Choroid plexus epithelial cell (primary cell): ENCODE data around the gene CFAP299.
A peak's percentile ranks its signal among the peaks of the same experiment; 100 is the strongest.

Source experiments
- DNase-seq: peaks from one replicate; pipeline ENCODE4 v3.0.0-alpha.2; 2010; ENCODE audit warnings: low read depth
- H3K4me3 ChIP-seq: 2 replicates; pipeline ENCODE4 v1.5.1; 2011; ENCODE audit warnings: low read depth, mild to moderate bottlenecking, control low read depth, low read length, moderate library complexity
- TF ChIP-seq, protein P1 (sequence below): conservative IDR thresholded peaks from 2 replicates; pipeline ENCODE4 v1.5.1; 2011; ENCODE audit warnings: low read depth, mild to moderate bottlenecking, control low read depth, inconsistent platforms, low read length, moderate library complexity

The CFAP299 gene

DNA sequence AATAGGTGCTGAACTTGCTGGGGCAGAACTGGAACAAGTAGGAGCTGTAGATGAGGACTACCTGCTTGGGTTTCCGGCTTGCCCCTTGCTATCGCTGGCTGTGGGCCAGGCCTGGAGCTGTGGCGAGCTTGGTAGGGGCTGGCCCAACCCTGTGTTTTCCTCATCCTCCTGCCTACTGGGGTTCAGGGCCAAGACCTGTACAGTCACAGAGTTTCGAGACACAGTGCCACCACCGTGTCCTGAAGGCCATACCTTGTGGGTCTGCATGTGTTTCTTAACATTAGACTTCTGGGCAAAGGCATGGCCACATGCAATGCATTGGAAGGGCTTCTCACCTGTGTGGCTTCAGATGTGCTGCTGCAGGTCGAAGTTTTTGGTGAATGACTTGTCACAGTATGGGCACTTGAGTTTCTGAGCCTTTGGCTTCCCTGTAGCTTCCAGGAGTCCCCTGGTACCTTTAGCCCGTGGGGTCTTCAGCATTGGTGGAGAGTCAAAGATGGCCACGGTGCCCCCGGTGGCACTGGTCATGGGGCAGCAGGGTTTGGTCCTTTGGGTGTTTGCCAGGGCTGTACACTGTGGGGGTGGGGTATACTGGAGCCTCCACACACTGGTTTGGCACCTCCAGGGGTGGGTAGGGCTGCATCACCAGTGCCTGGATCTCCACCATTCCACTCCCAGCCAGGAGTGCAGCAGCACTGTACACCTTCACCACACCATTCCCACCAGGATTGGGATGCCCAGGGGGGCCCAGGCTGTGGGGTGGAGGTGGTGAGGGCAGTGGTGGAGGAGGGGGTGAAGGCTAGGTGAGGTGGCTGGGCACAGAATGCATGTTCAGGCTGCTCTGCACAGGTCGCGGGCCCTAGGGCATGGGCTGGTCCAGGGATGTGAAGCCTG lies 52.1 kb downstream of the CFAP299 start:
- no peak overlapping the region for H3K4me3 ChIP-seq
- TF ChIP-seq, protein P1, sequence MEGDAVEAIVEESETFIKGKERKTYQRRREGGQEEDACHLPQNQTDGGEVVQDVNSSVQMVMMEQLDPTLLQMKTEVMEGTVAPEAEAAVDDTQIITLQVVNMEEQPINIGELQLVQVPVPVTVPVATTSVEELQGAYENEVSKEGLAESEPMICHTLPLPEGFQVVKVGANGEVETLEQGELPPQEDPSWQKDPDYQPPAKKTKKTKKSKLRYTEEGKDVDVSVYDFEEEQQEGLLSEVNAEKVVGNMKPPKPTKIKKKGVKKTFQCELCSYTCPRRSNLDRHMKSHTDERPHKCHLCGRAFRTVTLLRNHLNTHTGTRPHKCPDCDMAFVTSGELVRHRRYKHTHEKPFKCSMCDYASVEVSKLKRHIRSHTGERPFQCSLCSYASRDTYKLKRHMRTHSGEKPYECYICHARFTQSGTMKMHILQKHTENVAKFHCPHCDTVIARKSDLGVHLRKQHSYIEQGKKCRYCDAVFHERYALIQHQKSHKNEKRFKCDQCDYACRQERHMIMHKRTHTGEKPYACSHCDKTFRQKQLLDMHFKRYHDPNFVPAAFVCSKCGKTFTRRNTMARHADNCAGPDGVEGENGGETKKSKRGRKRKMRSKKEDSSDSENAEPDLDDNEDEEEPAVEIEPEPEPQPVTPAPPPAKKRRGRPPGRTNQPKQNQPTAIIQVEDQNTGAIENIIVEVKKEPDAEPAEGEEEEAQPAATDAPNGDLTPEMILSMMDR = no peak
- no peak for DNase-seq

GRCh38 chr4:80388284-80388607 lies 52.7 kb downstream of the CFAP299 start:
- TF ChIP-seq, protein P1 = no peak
- H3K4me3 ChIP-seq = no peak overlapping the region
- no peak for DNase-seq

- no peak for DNase-seq
- no peak overlapping the region for H3K4me3 ChIP-seq
- TF ChIP-seq, protein P1 = no peak
These were observed 54.6 kb downstream of the CFAP299 start for GRCh38 chr4:80390178-80390577.

DNA sequence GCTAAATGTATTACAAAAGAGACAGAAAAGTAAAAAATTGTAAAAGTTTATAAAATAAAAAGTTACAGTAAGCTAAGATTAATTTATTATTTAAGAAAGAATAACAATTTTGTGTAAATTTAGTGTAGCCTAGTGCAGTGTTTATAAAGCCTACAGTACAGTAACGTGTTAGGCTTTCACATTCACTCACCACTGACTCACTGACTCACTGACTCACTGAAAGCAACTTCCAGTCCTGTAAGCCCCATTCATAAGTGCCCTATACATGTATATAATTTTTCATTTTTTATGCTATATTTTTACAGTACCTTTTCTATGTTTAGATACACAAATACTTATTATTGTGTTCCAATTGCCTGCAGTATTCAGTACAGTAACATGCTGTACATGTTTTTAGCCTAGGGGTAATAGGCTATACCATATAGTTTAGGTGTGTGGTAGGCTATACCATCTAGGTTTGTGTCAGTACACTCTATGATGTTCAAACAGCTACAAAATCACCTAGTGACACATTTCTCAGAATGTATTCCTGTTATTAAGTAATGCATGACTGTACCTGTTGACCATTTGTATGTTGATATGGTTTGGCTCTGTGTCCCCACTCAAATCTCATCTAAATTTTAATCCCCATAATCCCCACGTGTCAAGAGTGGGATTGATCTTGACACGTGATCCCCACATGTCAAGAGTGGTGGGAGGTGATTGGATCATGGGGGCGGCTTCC lies 57.9 kb downstream of the CFAP299 start:
- H3K4me3 ChIP-seq = no peak overlapping the region
- DNase-seq = peak; percentile 45
- TF ChIP-seq, protein P1 = no peak

DNA sequence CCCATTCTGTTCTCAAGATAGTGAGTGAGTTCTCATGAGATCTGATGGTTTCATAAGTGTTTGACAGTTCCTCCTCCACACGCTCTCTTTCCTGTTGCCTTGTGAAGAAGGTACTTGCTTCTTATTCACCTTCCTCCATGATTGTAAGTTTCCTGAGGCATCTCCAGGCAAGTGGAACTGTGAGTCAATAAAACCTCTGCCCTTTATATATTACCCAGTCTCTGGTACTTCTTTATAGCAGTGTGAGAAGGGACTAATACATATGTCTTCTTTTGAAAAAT lies 58.4 kb downstream of the CFAP299 start:
- no peak for DNase-seq
- TF ChIP-seq, protein P1 = no peak
- no peak overlapping the region for H3K4me3 ChIP-seq

- no peak overlapping the region for H3K4me3 ChIP-seq
- TF ChIP-seq, protein P1 = no peak
- DNase-seq = peak; percentile 2
These were observed 71.7 kb downstream of the CFAP299 start for GRCh38 chr4:80407246-80407645.
